Measurements from ENCODE around the gene HNRNPF. TPM values are rescaled to one million over a fixed set of nuclear protein-coding genes. Genes with fewer than 3 reads are reported as not detected.

The HNRNPF gene
- total RNA-seq, 2 donors from 2014 or later: 250 to 394 TPM

GRCh38 chr10:43374194-43374593 is 34.8 kb downstream of the HNRNPF start:
- Histone ChIP-seq H3K27me3 (no peaks in the 10 kb centered on the region), H3K4me3 (no peak overlapping the region), H3K36me3 (no peaks in the 10 kb centered on the region), H3K9me3 (no peaks in the 10 kb centered on the region), H3K27ac (no peak overlapping the region), H3K4me1 (no peaks in the 10 kb centered on the region), H3K9ac (ENCODE audit: low read depth in 2 of 2, low read length in 2 of 2) (no peak overlapping the region)
- DNase-seq: no peak
- intact Hi-C loops (cut with DNase I): no loop called here
- TF ChIP-seq, protein P1, sequence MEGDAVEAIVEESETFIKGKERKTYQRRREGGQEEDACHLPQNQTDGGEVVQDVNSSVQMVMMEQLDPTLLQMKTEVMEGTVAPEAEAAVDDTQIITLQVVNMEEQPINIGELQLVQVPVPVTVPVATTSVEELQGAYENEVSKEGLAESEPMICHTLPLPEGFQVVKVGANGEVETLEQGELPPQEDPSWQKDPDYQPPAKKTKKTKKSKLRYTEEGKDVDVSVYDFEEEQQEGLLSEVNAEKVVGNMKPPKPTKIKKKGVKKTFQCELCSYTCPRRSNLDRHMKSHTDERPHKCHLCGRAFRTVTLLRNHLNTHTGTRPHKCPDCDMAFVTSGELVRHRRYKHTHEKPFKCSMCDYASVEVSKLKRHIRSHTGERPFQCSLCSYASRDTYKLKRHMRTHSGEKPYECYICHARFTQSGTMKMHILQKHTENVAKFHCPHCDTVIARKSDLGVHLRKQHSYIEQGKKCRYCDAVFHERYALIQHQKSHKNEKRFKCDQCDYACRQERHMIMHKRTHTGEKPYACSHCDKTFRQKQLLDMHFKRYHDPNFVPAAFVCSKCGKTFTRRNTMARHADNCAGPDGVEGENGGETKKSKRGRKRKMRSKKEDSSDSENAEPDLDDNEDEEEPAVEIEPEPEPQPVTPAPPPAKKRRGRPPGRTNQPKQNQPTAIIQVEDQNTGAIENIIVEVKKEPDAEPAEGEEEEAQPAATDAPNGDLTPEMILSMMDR (IDR thresholded peaks at IDR 0.05): no peak

DNA sequence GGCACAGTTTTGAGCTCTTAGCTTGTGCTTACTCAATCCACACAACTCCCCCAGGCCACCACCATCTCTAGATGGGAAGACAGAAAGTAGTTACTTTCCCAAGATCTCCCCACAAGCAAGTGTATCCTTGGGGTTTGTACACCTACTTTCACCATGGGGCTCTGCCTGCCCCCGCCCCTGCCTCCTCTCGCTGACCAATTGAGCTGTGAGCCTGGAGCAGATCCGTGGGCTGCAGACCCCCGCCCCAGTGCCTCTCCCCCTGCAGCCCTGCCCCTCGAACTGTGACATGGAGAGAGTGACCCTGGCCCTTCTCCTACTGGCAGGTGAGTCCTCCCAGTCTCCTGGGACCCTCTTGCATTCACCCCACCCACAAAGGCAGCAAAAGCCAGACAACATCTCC is 35.5 kb downstream of the HNRNPF start:
- no peak for DNase-seq
- H3K4me1 ChIP-seq: no peaks in the 10 kb centered on the region
- TF ChIP-seq, protein P1 (IDR thresholded peaks at IDR 0.05): no peak
- no peaks in the 10 kb centered on the region for H3K36me3 ChIP-seq
- H3K9me3 ChIP-seq: no peaks in the 10 kb centered on the region
- H3K27me3 ChIP-seq: no peaks in the 10 kb centered on the region
- intact Hi-C loops (cut with DNase I): no loop called here
- no peak overlapping the region for H3K4me3 ChIP-seq
- H3K27ac ChIP-seq: no peak overlapping the region
- H3K9ac ChIP-seq (ENCODE audit: low read depth in 2 of 2, low read length in 2 of 2): no peak overlapping the region

GRCh38 chr10:43372765-43373361 is 36.1 kb downstream of the HNRNPF start:
- intact Hi-C loops (cut with DNase I): no loop called here
- TF ChIP-seq, protein P1 (IDR thresholded peaks at IDR 0.05): no peak
- H3K9ac ChIP-seq (ENCODE audit: low read depth in 2 of 2, low read length in 2 of 2): no peak overlapping the region
- no peak overlapping the region for H3K27ac ChIP-seq
- DNase-seq: no peak
- no peaks in the 10 kb centered on the region for H3K27me3 ChIP-seq
- H3K4me1 ChIP-seq: no peaks in the 10 kb centered on the region
- H3K4me3 ChIP-seq: no peak overlapping the region
- no peaks in the 10 kb centered on the region for H3K36me3 ChIP-seq
- no peaks in the 10 kb centered on the region for H3K9me3 ChIP-seq

GRCh38 chr10:43371418-43371817 is 37.6 kb downstream of the HNRNPF start, which contains the start of gene FXYD4:
Gene FXYD4 (plus strand): TSS chr10:43371636. CDS start chr10:43373747, 2,111 bp downstream.
- Histone ChIP-seq H3K27me3 (no peaks in the 10 kb centered on the region), H3K4me3 (no peak within 1 kb of the TSS), H3K27ac (no peak within 1 kb of the TSS), H3K9me3 (no peaks in the 10 kb centered on the region), H3K9ac (ENCODE audit: low read depth in 2 of 2, low read length in 2 of 2) (no peak within 1 kb of the TSS), H3K36me3 (no peaks in the 10 kb centered on the region), H3K4me1 (no peaks in the 10 kb centered on the region)
- TF ChIP-seq, protein P1 (IDR thresholded peaks at IDR 0.05): no peak
- DNase-seq: peak; percentile 76
- intact Hi-C loops (cut with DNase I): no loop called here

GRCh38 chr10:43370671-43371215 is 38.2 kb downstream of the HNRNPF start:
- Histone ChIP-seq H3K4me3 (no peak overlapping the region), H3K36me3 (no peaks in the 10 kb centered on the region), H3K4me1 (no peaks in the 10 kb centered on the region), H3K27me3 (no peaks in the 10 kb centered on the region), H3K9me3 (no peaks in the 10 kb centered on the region), H3K9ac (ENCODE audit: low read depth in 2 of 2, low read length in 2 of 2) (no peak overlapping the region), H3K27ac (no peak overlapping the region)
- TF ChIP-seq, protein P1 (IDR thresholded peaks at IDR 0.05): no peak
- DNase-seq: no peak
- intact Hi-C loops (cut with DNase I): no loop called here

Data from colonic mucosa (tissue), 4 donors.